DMS153 (cell line): ENCODE data around the gene SGPL1.

Source experiments
- DNase-seq: peaks from one replicate; lab custom pipeline; 2025; lab: John Stamatoyannopoulos, UW

SGPL1 gene

GRCh38 chr10:70921285-70921684 lies 105.5 kb downstream of the SGPL1 start:
- DNase-seq: no peak

- DNase-seq: no peak
Observed at GRCh38 chr10:70923696-70924095, 107.9 kb downstream of the SGPL1 start.

- no peak for DNase-seq
Observed at GRCh38 chr10:70925377-70926225, 109.9 kb downstream of the SGPL1 start.

- no peak for DNase-seq
Observed at GRCh38 chr10:70926226-70927000, 110.7 kb downstream of the SGPL1 start.

- no peak for DNase-seq
Observed at GRCh38 chr10:70927189-70927943, 111.6 kb downstream of the SGPL1 start.

GRCh38 chr10:70928140-70928539 lies 112.4 kb downstream of the SGPL1 start:
- DNase-seq: no peak

GRCh38 chr10:70930263-70931000 lies 114.7 kb downstream of the SGPL1 start:
- no peak for DNase-seq
